Stomach (tissue), 19 donors: Measurements from ENCODE around the gene NRK. TPM values are rescaled to one million over a fixed set of nuclear protein-coding genes. Genes with fewer than 3 reads are reported as not detected.

Experiments
- DNase-seq, 2 donors: peaks; one replicate each; pipeline versions ENCODE4 v3.0.0 to v3.0.0-alpha.2; 2013 to 2019
- H3K27ac ChIP-seq, 5 donors: fragments of 200-600 bp in 4 of 5; sonication (generic) in 4 of 5; one replicate each; pipeline ENCODE4 v1.5.1; 2013 to 2019; ENCODE audit warnings: mild to moderate bottlenecking in 1 of 5, moderate library complexity in 1 of 5
- H3K27me3 ChIP-seq, 3 donors: fragments of 200-600 bp; sonication (generic); one replicate each; pipeline ENCODE4 v1.5.1; 2017 to 2019; ENCODE audit warnings: mixed run types in 1 of 3
- H3K36me3 ChIP-seq, 4 donors: fragments of 200-600 bp; sonication (generic); 1 replicate in 3 of 4; 2 replicates in 1 of 4; pipeline ENCODE4 v1.5.1; 2016 to 2019
- H3K4me1 ChIP-seq, 4 donors: fragments of 200-600 bp; sonication (generic); one replicate each; pipeline ENCODE4 v1.5.1; 2016 to 2019
- H3K4me3 ChIP-seq, 4 donors: fragments of 200-600 bp; sonication (generic) in 3 of 4; one replicate each; pipeline ENCODE4 v1.5.1; 2016 to 2019; ENCODE audit warnings: mild to moderate bottlenecking in 1 of 4
- H3K9me3 ChIP-seq, 4 donors: fragments of 200-600 bp; sonication (generic); one replicate each; pipeline ENCODE4 v1.5.1; 2016 to 2019
- EP300 ChIP-seq: sonication (generic); formaldehyde crosslinking; IDR thresholded peaks from one replicate; pipeline ENCODE4 v1.6.1; 2017; ENCODE audit warnings: antibody characterized with exemption
- POLR2A ChIP-seq, 4 donors: fragments of 450-650 bp; IDR thresholded peaks; one replicate each; pipeline ENCODE4 v1.6.1; 2016; ENCODE audit warnings: antibody characterized with exemption in 4 of 4, control low read depth in 2 of 4, mild to moderate bottlenecking in 1 of 4, moderate library complexity in 1 of 4
- POLR2AphosphoS5 ChIP-seq, 3 donors: sonication (generic); formaldehyde crosslinking; IDR thresholded peaks; one replicate each; pipeline ENCODE4 v1.6.1; 2016; ENCODE audit warnings: antibody characterized with exemption in 3 of 3
- WGBS, 5 donors: extraction: QIAGEN DNeasy Blood & Tissue Kit in 3 of 5; methylation state at CpG; one replicate each; pipeline versions ENCODE4 v1.1.5 to v1.1.7; 2013 to 2018; 5-methylcytosine and 5-hydroxymethylcytosine counted together
- intact Hi-C: fragments of 100-400 bp; cut with DNase I; formaldehyde crosslinking; loops from one replicate; pipeline ENCODE4 v1.15.1; 2023; ENCODE audit warnings: low total_unique reads
- long read RNA-seq, 10 donors: transcript quantifications; one replicate each; lab custom pipeline, GENCODE V29; 2026
- polyA plus RNA-seq, 3 donors: library from polyadenylated mRNA; stranded (reverse); fragments of 200-250 nt; gene quantifications; one replicate each; pipeline ENCODE4 v1.2.3, GENCODE V29; 2013
- total RNA-seq, 5 donors: library from RNA; depleted of rRNA; stranded (reverse); fragments of >200 nt; gene quantifications; one replicate each; pipeline versions ENCODE4 v1.1.0 to v1.2.3, GENCODE V29; 2014 to 2016
- TF ChIP-seq, protein P1 (sequence below), 7 experiments: fragments of 450-650 bp in 4 of 7; fragments of 200-600 bp in 3 of 7; sonication (generic) in 3 of 7; IDR thresholded peaks; one replicate each; pipeline ENCODE4 v1.5.1; 2016 to 2019; ENCODE audit warnings: antibody characterized with exemption in 7 of 7, control low read depth in 2 of 7, mild to moderate bottlenecking in 1 of 7
- donor health status: healthy with polysubstance abuse.
- donor health status: Bipolar disorder and iron deficiency.
- donor health status: healthy.

The NRK gene, protein sequence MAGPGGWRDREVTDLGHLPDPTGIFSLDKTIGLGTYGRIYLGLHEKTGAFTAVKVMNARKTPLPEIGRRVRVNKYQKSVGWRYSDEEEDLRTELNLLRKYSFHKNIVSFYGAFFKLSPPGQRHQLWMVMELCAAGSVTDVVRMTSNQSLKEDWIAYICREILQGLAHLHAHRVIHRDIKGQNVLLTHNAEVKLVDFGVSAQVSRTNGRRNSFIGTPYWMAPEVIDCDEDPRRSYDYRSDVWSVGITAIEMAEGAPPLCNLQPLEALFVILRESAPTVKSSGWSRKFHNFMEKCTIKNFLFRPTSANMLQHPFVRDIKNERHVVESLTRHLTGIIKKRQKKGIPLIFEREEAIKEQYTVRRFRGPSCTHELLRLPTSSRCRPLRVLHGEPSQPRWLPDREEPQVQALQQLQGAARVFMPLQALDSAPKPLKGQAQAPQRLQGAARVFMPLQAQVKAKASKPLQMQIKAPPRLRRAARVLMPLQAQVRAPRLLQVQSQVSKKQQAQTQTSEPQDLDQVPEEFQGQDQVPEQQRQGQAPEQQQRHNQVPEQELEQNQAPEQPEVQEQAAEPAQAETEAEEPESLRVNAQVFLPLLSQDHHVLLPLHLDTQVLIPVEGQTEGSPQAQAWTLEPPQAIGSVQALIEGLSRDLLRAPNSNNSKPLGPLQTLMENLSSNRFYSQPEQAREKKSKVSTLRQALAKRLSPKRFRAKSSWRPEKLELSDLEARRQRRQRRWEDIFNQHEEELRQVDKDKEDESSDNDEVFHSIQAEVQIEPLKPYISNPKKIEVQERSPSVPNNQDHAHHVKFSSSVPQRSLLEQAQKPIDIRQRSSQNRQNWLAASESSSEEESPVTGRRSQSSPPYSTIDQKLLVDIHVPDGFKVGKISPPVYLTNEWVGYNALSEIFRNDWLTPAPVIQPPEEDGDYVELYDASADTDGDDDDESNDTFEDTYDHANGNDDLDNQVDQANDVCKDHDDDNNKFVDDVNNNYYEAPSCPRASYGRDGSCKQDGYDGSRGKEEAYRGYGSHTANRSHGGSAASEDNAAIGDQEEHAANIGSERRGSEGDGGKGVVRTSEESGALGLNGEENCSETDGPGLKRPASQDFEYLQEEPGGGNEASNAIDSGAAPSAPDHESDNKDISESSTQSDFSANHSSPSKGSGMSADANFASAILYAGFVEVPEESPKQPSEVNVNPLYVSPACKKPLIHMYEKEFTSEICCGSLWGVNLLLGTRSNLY (N-terminal part only)
- 10 to 100 TPM in 1 of 5 donors, 1 to 10 TPM in 1, under 1 TPM in 2, not detected in 1; under 0.01 to 53.8 (median 3.3) TPM for total RNA-seq
- polyA plus RNA-seq: under 1 TPM; 0.06 to 0.30 (median 0.15) TPM
- long read RNA-seq, donor 1: 0 reads
- long read RNA-seq, donor 2: 0 reads
- long read RNA-seq, donor 3: 0 reads
- long read RNA-seq, donor 4: 0 reads
- long read RNA-seq, donor 5: 0 reads
- long read RNA-seq, donor 6: 0 reads
- long read RNA-seq, donor 7, partial matches to known transcripts: 18 of 18 reads
- long read RNA-seq, donor 7, other reads (novel, unspliced or antisense): 0 of 18 reads
- long read RNA-seq, donor 8: 0 reads
- long read RNA-seq, donor 9: 0 reads
- long read RNA-seq, donor 10: 0 reads

DNA sequence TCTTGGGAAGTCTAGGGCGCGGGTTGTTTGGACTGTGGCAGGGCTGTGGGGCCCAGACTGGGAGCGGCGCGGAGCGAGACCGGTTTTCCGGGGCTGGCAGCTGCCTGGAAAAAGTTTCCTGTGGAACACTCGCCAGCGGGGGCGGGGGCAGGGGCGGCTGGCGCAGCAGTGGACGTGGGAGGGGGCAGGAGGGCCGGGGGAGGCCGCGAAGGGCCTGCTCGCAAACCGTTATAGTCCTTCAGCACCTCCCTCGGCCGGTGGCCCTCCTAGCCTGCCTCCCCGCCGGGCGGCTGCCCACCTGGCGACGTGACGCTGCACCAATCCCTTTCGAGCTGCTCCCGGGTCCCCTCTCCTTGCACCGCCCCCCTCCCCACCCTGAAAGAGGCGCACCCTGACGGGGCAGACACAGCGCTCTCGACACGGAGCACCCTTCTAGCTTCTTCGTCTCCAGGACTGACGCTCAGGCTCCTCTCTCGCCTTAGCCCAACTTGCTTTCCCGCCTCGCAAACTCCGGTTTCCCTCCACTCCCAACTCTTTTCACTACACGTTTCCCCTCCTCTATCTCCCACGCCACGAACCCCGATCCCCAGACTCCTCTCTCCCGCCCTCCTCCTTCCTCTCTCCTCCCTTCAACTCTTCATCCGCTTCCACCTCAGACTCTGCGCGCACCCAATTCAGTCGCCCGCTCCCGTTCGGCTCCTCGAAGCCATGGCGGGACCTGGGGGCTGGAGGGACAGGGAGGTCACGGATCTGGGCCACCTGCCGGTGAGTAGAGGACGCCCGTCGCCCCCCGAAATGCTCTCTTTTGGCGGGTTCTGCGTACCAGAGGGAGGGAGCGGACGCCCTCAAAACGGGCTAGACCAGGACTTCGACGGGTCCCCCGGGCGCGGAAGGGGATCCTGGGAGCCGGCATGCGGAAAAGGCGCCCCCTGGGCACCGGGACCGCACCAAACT is at the start of gene NRK:
TSS of gene NRK (plus strand) at position 402 of the 954 bp plus-strand sequence. CDS start at position 709, 307 bp downstream.
- H3K4me1 ChIP-seq: peaks cover 0 to 5% (median 0%) of the 10 kb centered on the region in 4 donors
- H3K36me3 ChIP-seq: no peaks in the 10 kb centered on the region
- WGBS, 5 donors: 5 to 31% (median 7%) methylated on average over 16 to 76 of the region's 76 CpGs
- DNase-seq: peak in 1 of 2 donors; percentile 53
- TF ChIP-seq POLR2A (IDR thresholded peaks at IDR 0.05) (no peak), POLR2AphosphoS5 (IDR thresholded peaks at IDR 0.05) (no peak), EP300 (no peak)
- TF ChIP-seq, protein P1, sequence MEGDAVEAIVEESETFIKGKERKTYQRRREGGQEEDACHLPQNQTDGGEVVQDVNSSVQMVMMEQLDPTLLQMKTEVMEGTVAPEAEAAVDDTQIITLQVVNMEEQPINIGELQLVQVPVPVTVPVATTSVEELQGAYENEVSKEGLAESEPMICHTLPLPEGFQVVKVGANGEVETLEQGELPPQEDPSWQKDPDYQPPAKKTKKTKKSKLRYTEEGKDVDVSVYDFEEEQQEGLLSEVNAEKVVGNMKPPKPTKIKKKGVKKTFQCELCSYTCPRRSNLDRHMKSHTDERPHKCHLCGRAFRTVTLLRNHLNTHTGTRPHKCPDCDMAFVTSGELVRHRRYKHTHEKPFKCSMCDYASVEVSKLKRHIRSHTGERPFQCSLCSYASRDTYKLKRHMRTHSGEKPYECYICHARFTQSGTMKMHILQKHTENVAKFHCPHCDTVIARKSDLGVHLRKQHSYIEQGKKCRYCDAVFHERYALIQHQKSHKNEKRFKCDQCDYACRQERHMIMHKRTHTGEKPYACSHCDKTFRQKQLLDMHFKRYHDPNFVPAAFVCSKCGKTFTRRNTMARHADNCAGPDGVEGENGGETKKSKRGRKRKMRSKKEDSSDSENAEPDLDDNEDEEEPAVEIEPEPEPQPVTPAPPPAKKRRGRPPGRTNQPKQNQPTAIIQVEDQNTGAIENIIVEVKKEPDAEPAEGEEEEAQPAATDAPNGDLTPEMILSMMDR (IDR thresholded peaks at IDR 0.05): no peak
- intact Hi-C loops: no loop called here
- peak within 1 kb of the TSS; percentile 30 to 40 (median 33) for H3K4me3 ChIP-seq
- no peak within 1 kb of the TSS for H3K27ac ChIP-seq
- peaks cover 0 to 16% (median 3%) of the 10 kb centered on the region in 4 donors for H3K9me3 ChIP-seq
- peaks cover 5 to 34% (median 33%) of the 10 kb centered on the region in 3 donors for H3K27me3 ChIP-seq

- intact Hi-C loops: no loop called here
- H3K36me3 ChIP-seq: no peaks in the 10 kb centered on the region
- H3K27me3 ChIP-seq: peaks cover 0 to 3% (median 0%) of the 10 kb centered on the region in 3 donors
These were observed 48.5 kb upstream of the NRK start for GRCh38 chrX:105773801-105774200.

GRCh38 chrX:105775679-105776078 is 46.7 kb upstream of the NRK start:
- DNase-seq: no peak
- intact Hi-C loops: no loop called here
- Histone ChIP-seq H3K4me3 (no peak overlapping the region), H3K9me3 (no peaks in the 10 kb centered on the region), H3K36me3 (no peaks in the 10 kb centered on the region), H3K27me3 (peaks cover 0 to 3% (median 0%) of the 10 kb centered on the region in 3 donors), H3K4me1 (no peaks in the 10 kb centered on the region), H3K27ac (no peak overlapping the region)
- TF ChIP-seq EP300 (no peak), POLR2A (IDR thresholded peaks at IDR 0.05) (no peak), POLR2AphosphoS5 (IDR thresholded peaks at IDR 0.05) (no peak)
- 57 to 74% (median 68%) methylated on average over 3 of the region's 3 CpGs for WGBS, 5 donors

More at GRCh38 chrX:105773801-105774200, 48.5 kb upstream of the NRK start:
- no peak overlapping the region for H3K27ac ChIP-seq
- no peak overlapping the region for H3K4me3 ChIP-seq
- TF ChIP-seq, protein P1 (IDR thresholded peaks at IDR 0.05): no peak
- TF ChIP-seq POLR2AphosphoS5 (IDR thresholded peaks at IDR 0.05) (no peak), POLR2A (IDR thresholded peaks at IDR 0.05) (no peak), EP300 (no peak)
- peak in 1 of 2 donors; percentile 7 for DNase-seq
- no peaks in the 10 kb centered on the region for H3K9me3 ChIP-seq
- H3K4me1 ChIP-seq: no peaks in the 10 kb centered on the region
